Endothelial cell of umbilical vein (primary cell): ENCODE data around the gene RFFL. TPM values are rescaled to one million over a fixed set of nuclear protein-coding genes. Genes with fewer than 3 reads are reported as not detected.

Experiments
- BruUV-seq: library from RNA; stranded (reverse); fragments of 400-500 nt; replicated peaks from 2 replicates; lab custom pipeline; 2021; lab: Mats Ljungman, UMichigan
- CTCF ChIA-PET: fragments of 300-600, 350-600 bp; sonication (Branson Sonifier 250); formaldehyde crosslinking; loops from one replicate; lab custom pipeline; 2021; ENCODE audit warnings: antibody characterized with exemption, inconsistent platforms; lab: Charles Lee
- POLR2A ChIA-PET: fragments of 300-600, 350-600 bp; sonication (Branson Sonifier 250); formaldehyde crosslinking; loops from one replicate; lab custom pipeline; 2021; ENCODE audit warnings: antibody characterized with exemption, inconsistent platforms; lab: Charles Lee
- DNase-seq: peaks from one replicate; pipeline ENCODE4 v3.0.0-alpha.2; 2011; ENCODE audit warnings: low read depth, low spot score
- FAIRE-seq: peaks from 2 replicates; lab custom pipeline; 2011; peaks lifted over from hg19 to GRCh38; lab: Jason Lieb, UNC
- H2AFZ ChIP-seq: 2 replicates; pipeline ENCODE4 v1.6.0; 2012; ENCODE audit warnings: low read depth, low read length, control low read depth, inconsistent platforms
- H3K27ac ChIP-seq: 2 replicates; pipeline ENCODE4 v1.5.1; 2011; ENCODE audit warnings: low read depth, mild to moderate bottlenecking, control low read depth, low read length, moderate library complexity; ENCODE audit not compliant: insufficient read depth
- H3K27me3 ChIP-seq, 2 experiments: 2 replicates each; pipeline versions ENCODE4 v1.6.0 to v1.6.1; 2011; ENCODE audit warnings: low read length in 2 of 2, mixed read lengths in 1 of 2; ENCODE audit not compliant: control insufficient read depth in 2 of 2, insufficient read depth in 2 of 2
- H3K36me3 ChIP-seq, 2 experiments: 2 replicates in 1 of 2; 3 replicates in 1 of 2; pipeline ENCODE4 v1.5.1; 2011; ENCODE audit warnings: low read length in 2 of 2, mild to moderate bottlenecking in 1 of 2, moderate library complexity in 1 of 2; ENCODE audit not compliant: control insufficient read depth in 2 of 2, insufficient read depth in 2 of 2; ENCODE audit errors: extremely low read depth in 1 of 2
- H3K4me1 ChIP-seq: 3 replicates; pipeline ENCODE4 v1.5.1; 2011; ENCODE audit warnings: mild to moderate bottlenecking, low read length; ENCODE audit not compliant: control insufficient read depth, insufficient read depth; ENCODE audit errors: extremely low read depth
- H3K4me2 ChIP-seq: 2 replicates; pipeline ENCODE4 v1.6.1; 2011; ENCODE audit warnings: low read length, control low read depth, mixed read lengths; ENCODE audit not compliant: insufficient read depth
- H3K4me3 ChIP-seq, 3 experiments: fragments of 200-600 bp in 1 of 3; sonication (generic), shearing (Covaris generic) in 1 of 3; replicated peaks in 1 of 3; 2 replicates each; pipeline ENCODE4 v1.5.1; 2011 to 2016; ENCODE audit warnings: control low read depth in 3 of 3, low read length in 3 of 3, mild to moderate bottlenecking in 2 of 3, inconsistent platforms in 1 of 3, low read depth in 1 of 3, moderate library complexity in 1 of 3; ENCODE audit not compliant: insufficient read depth in 1 of 3
- H3K79me2 ChIP-seq: 2 replicates; pipeline ENCODE4 v1.6.0; 2012; ENCODE audit warnings: low read length, inconsistent platforms; ENCODE audit not compliant: control insufficient read depth, insufficient read depth
- H3K9ac ChIP-seq: replicated peaks from 2 replicates; pipeline ENCODE3; 2011; ENCODE audit warnings: low read length, control low read depth; ENCODE audit not compliant: insufficient read depth; ENCODE audit errors: extremely low read depth
- H3K9me1 ChIP-seq: replicated peaks from 3 replicates; pipeline ENCODE4 v1.6.0; 2011; ENCODE audit warnings: mild to moderate bottlenecking, low read length; ENCODE audit not compliant: control insufficient read depth, insufficient read depth; ENCODE audit errors: extremely low read depth
- H3K9me3 ChIP-seq: replicated peaks from 2 replicates; pipeline ENCODE4 v1.5.1; 2012; ENCODE audit warnings: low read length, inconsistent platforms; ENCODE audit not compliant: control insufficient read depth, insufficient read depth
- H4K20me1 ChIP-seq: replicated peaks from 2 replicates; pipeline ENCODE3; 2011; ENCODE audit warnings: mild to moderate bottlenecking, low read length; ENCODE audit not compliant: control insufficient read depth, insufficient read depth; ENCODE audit errors: extremely low read depth
- EZH2 ChIP-seq: IDR thresholded peaks from 2 replicates; pipeline ENCODE4 v1.6.1; 2012; ENCODE audit warnings: borderline replicate concordance, low read depth, mild to moderate bottlenecking, moderate library complexity, low read length, inconsistent platforms; ENCODE audit not compliant: severe bottlenecking
- FOS ChIP-seq: IDR thresholded peaks from 2 replicates; pipeline ENCODE4 v1.6.1; 2011; ENCODE audit warnings: mild to moderate bottlenecking, low read length, moderate library complexity, borderline replicate concordance; ENCODE audit not compliant: insufficient read depth
- GATA2 ChIP-seq: IDR thresholded peaks from 2 replicates; pipeline ENCODE4 v1.7.0; 2011; ENCODE audit warnings: low read depth, mild to moderate bottlenecking, moderate library complexity, mixed read lengths, low read length; ENCODE audit not compliant: insufficient read length, insufficient read depth
- JUN ChIP-seq: IDR thresholded peaks from 2 replicates; pipeline ENCODE4 v1.6.1; 2011; ENCODE audit warnings: borderline replicate concordance, low read depth; ENCODE audit not compliant: insufficient read length, insufficient read depth
- MYC ChIP-seq: IDR thresholded peaks from one replicate; pipeline ENCODE4 v1.6.1; 2011; ENCODE audit warnings: mild to moderate bottlenecking, low read depth, low read length
- POLR2A ChIP-seq: IDR thresholded peaks from 2 replicates; pipeline ENCODE4 v1.6.1; 2012; ENCODE audit warnings: low read depth, mild to moderate bottlenecking, control low read depth, low read length
- POLR2AphosphoS5 ChIP-seq: IDR thresholded peaks from 2 replicates; pipeline ENCODE4 v1.6.1; 2012; ENCODE audit warnings: low read depth, mild to moderate bottlenecking, control low read depth, low read length, moderate library complexity; ENCODE audit not compliant: insufficient read depth
- dilution Hi-C: fragments of 300-500 bp; cut with MboI; formaldehyde crosslinking; loops from one replicate; pipeline ENCODE4 v1.15.0; 2019; ENCODE audit warnings: low sequenced_read_pairs; ENCODE audit not compliant: extremely low pct_ligation_motif_present
- intact Hi-C: fragments of 100-400 bp; cut with micrococcal nuclease; formaldehyde crosslinking; loops from one replicate; pipeline ENCODE4 v1.10.0; 2022
- polyA plus RNA-seq, 4 experiments: library from polyadenylated mRNA; depleted of rRNA in 3 of 4; stranded (reverse) in 3 of 4; unstranded in 1 of 4; fragments of >200 nt; gene quantifications; 2 replicates each; pipeline versions ENCODE4 v1.2.1 to v1.2.3, GENCODE V29; 2011 to 2012; ENCODE audit warnings: missing spikeins in 1 of 4
- total RNA-seq: library from RNA; stranded (reverse); gene quantifications from 2 replicates; pipeline ENCODE4 v1.2.3, GENCODE V29; 2021
- TF ChIP-seq, protein P1 (sequence below): IDR thresholded peaks from 2 replicates; pipeline ENCODE4 v1.6.1; 2011; ENCODE audit not compliant: insufficient read depth, insufficient read length
- TF ChIP-seq, protein P2 (sequence below), 2 donors: IDR thresholded peaks; 1 replicate in 1 of 2; 2 replicates in 1 of 2; pipeline ENCODE4 v1.5.1; 2011; ENCODE audit warnings: low read length in 2 of 2, mild to moderate bottlenecking in 2 of 2, moderate library complexity in 2 of 2, control low read depth in 1 of 2, inconsistent platforms in 1 of 2, low read depth in 1 of 2; ENCODE audit not compliant: insufficient read depth in 1 of 2; ENCODE audit errors: extremely low read depth in 1 of 2

The RFFL gene
- total and polyA plus RNA-seq, 2 donors (not counting 3 experiments of a cell fraction or from before 2014, with no cell fraction given), result 7.0 to 14.1 TPM

DNA sequence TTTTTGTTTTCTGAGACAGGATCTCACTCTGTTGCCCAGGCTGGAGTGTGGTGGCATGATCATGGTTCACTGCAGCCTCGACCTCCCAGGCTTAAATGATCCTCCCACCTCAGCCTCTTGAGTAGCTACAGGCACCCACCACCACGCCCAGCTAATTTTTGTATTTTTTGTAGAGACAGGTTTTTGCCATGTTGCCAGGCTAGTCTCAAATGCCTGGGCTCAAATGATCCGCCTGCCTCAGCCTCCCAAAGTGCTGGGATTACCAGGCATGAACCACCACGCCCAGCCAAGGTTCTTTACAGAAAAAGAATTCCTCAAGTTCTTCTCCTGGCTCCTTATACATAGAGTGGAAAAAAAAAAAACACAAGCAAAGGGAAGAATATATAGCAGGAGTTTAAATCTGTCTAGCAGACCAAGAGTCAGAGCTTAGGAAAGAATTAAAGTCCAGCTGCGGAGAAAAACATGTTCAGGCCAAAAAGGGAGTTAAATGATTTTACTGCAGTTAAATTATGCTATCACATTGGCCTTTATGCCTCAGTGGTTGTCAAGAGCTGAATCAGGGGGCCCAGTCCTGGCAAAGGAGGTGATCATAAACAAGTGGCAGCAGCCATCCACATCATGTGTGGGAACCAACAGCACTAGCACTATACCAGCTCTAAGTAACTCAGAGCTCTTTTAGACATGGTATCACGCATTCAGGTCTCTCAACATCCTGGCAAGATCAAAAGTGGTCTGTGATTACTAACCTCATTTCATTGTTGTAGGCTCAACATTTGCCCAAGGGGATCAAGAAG is 43.9 kb downstream of the RFFL start:
- dilution Hi-C loops (no loop called here), intact Hi-C loops (no loop called here)
- no peak overlapping the region for H3K4me2 ChIP-seq
- H3K4me1 ChIP-seq, result peaks cover 23% of the 10 kb centered on the region
- no peaks in the 10 kb centered on the region for H3K27me3 ChIP-seq
- no peak for FAIRE-seq
- no peaks in the 10 kb centered on the region for H4K20me1 ChIP-seq
- BruUV-seq, result no TSS peak
- ChIA-PET POLR2A (no interaction called here), CTCF (interaction anchor here (1.3 kb wide), 1 partner anchor 70 kb away, joined by 3 read pairs; no protein-coding TSS in a partner anchor)
- no peak for DNase-seq
- no peak overlapping the region for H3K4me3 ChIP-seq
- no peak overlapping the region for H2AFZ ChIP-seq
- H3K79me2 ChIP-seq, result no peaks in the 10 kb centered on the region
- H3K36me3 ChIP-seq, result peaks cover under 1 to 6% of the 10 kb centered on the region in 2 experiments
- H3K9me1 ChIP-seq, result no peaks in the 10 kb centered on the region
- TF ChIP-seq, protein P1, sequence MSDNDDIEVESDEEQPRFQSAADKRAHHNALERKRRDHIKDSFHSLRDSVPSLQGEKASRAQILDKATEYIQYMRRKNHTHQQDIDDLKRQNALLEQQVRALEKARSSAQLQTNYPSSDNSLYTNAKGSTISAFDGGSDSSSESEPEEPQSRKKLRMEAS, result no peak
- TF ChIP-seq GATA2 (no peak), MYC (no peak), JUN (no peak), FOS (no peak), EZH2 (no peak), POLR2AphosphoS5 (no peak), POLR2A (no peak)
- TF ChIP-seq, protein P2, sequence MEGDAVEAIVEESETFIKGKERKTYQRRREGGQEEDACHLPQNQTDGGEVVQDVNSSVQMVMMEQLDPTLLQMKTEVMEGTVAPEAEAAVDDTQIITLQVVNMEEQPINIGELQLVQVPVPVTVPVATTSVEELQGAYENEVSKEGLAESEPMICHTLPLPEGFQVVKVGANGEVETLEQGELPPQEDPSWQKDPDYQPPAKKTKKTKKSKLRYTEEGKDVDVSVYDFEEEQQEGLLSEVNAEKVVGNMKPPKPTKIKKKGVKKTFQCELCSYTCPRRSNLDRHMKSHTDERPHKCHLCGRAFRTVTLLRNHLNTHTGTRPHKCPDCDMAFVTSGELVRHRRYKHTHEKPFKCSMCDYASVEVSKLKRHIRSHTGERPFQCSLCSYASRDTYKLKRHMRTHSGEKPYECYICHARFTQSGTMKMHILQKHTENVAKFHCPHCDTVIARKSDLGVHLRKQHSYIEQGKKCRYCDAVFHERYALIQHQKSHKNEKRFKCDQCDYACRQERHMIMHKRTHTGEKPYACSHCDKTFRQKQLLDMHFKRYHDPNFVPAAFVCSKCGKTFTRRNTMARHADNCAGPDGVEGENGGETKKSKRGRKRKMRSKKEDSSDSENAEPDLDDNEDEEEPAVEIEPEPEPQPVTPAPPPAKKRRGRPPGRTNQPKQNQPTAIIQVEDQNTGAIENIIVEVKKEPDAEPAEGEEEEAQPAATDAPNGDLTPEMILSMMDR (IDR thresholded peaks at IDR 0.05; ENCODE audit: extremely low read depth in 1 of 2, insufficient read depth in 1 of 2, low read depth in 1 of 2, low read length in 2 of 2), result no peak
- H3K9me3 ChIP-seq, result no peaks in the 10 kb centered on the region
- no peak overlapping the region for H3K27ac ChIP-seq
- H3K9ac ChIP-seq, result no peak overlapping the region
